Measurements from ENCODE around the gene KIAA0513.

- TF ChIP-seq, protein P1, sequence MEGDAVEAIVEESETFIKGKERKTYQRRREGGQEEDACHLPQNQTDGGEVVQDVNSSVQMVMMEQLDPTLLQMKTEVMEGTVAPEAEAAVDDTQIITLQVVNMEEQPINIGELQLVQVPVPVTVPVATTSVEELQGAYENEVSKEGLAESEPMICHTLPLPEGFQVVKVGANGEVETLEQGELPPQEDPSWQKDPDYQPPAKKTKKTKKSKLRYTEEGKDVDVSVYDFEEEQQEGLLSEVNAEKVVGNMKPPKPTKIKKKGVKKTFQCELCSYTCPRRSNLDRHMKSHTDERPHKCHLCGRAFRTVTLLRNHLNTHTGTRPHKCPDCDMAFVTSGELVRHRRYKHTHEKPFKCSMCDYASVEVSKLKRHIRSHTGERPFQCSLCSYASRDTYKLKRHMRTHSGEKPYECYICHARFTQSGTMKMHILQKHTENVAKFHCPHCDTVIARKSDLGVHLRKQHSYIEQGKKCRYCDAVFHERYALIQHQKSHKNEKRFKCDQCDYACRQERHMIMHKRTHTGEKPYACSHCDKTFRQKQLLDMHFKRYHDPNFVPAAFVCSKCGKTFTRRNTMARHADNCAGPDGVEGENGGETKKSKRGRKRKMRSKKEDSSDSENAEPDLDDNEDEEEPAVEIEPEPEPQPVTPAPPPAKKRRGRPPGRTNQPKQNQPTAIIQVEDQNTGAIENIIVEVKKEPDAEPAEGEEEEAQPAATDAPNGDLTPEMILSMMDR (conservative IDR thresholded peaks at IDR 0.05; ENCODE audit: low read length) = no peak
- TF ChIP-seq EZH2phosphoT487 (IDR thresholded peaks at IDR 0.05; ENCODE audit: borderline replicate concordance) = no peak
These were observed 30.4 kb downstream of the KIAA0513 start for GRCh38 chr16:85057948-85058347.
